Measurements from ENCODE around the gene SPTBN5. TPM values are rescaled to one million over a fixed set of nuclear protein-coding genes. Genes with fewer than 3 reads are reported as not detected.

Gene SPTBN5
- total RNA-seq (ENCODE audit: low replicate concordance): 0.18 and 0.57 TPM in 2 replicates

GRCh38 chr15:41893422-41894250 is at the start of gene SPTBN5:
Gene SPTBN5 (minus strand): TSS chr15:41894053. CDS start chr15:41893497, 556 bp downstream.
- no peak for DNase-seq (ENCODE audit: low read depth)
- no peak within 1 kb of the TSS for H3K4me3 ChIP-seq (ENCODE audit: low read depth, low read length)
- TF ChIP-seq CTCF (IDR thresholded peaks at IDR 0.05; ENCODE audit: insufficient read depth, low read length): no peak

GRCh38 chr15:41942886-41943285 is 49.0 kb upstream of the SPTBN5 start:
- H3K4me3 ChIP-seq (ENCODE audit: low read depth, low read length): no peak overlapping the region
- DNase-seq (ENCODE audit: low read depth): no peak
- TF ChIP-seq CTCF (IDR thresholded peaks at IDR 0.05; ENCODE audit: insufficient read depth, low read length): no peak

GRCh38 chr15:41941644-41942415 is 48.0 kb upstream of the SPTBN5 start:
- TF ChIP-seq CTCF (IDR thresholded peaks at IDR 0.05; ENCODE audit: insufficient read depth, low read length): no peak
- H3K4me3 ChIP-seq (ENCODE audit: low read depth, low read length): no peak overlapping the region

GRCh38 chr15:41940441-41940857 is 46.6 kb upstream of the SPTBN5 start:
- DNase-seq (ENCODE audit: low read depth): peak; percentile 76
- H3K4me3 ChIP-seq (ENCODE audit: low read depth, low read length): no peak overlapping the region
- no peak for TF ChIP-seq CTCF (IDR thresholded peaks at IDR 0.05; ENCODE audit: insufficient read depth, low read length)

More at GRCh38 chr15:41941644-41942415, 48.0 kb upstream of the SPTBN5 start:
- no peak for DNase-seq (ENCODE audit: low read depth)

GRCh38 chr15:41939986-41940385 is 46.1 kb upstream of the SPTBN5 start:
- DNase-seq (ENCODE audit: low read depth): no peak
- TF ChIP-seq CTCF (IDR thresholded peaks at IDR 0.05; ENCODE audit: insufficient read depth, low read length): no peak
- H3K4me3 ChIP-seq (ENCODE audit: low read depth, low read length): no peak overlapping the region

- no peak for TF ChIP-seq CTCF (IDR thresholded peaks at IDR 0.05; ENCODE audit: insufficient read depth, low read length)
- no peak for DNase-seq (ENCODE audit: low read depth)
- H3K4me3 ChIP-seq (ENCODE audit: low read depth, low read length): no peak overlapping the region
These were observed 43.7 kb upstream of the SPTBN5 start for GRCh38 chr15:41937568-41937923.
